HG02678 (cell line): ENCODE data around the gene NFATC1.

Experiments
- ATAC-seq: cut with Tn5 transposase; IDR thresholded peaks from one replicate; pipeline ENCODE4 v1.9.1; 2021; ENCODE audit warnings: mild to moderate bottlenecking, moderate library complexity; ENCODE audit not compliant: unreplicated experiment

Gene NFATC1

DNA sequence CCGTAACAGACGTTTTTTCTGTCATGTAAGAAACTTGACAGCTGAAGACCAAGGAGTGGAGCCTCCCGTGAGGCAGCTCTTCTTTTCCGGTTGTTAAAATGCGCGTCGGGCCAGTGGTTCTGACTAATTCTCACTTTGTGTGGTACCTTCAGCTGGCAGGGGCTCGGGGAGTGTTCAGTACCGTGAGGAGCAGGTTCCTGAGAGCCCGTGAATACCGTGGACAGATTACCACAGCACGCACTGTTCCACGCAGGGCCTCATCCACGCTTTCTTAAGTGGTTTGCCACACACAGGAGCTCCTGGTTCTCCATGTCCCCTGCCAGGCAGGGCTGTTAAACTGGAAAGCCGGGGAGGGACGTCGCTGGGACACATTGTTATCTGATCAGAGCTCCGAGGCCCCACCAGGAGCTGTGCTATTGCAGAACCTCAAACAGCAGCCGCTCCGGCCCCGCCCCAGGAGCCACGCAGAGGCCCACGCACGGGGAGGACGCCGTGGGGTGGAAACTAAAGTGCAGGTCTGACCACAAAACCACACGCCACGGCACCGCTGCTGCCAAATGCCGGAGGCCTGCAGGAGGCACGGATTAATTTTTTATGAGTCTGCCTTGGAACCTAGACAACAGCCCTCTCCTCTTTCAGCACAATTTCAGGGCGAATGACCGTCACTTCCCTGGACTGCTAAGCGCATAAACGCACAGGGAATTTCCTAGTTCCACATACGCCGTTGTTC lies 43.3 kb downstream of the NFATC1 start:
- ATAC-seq, result no peak

DNA sequence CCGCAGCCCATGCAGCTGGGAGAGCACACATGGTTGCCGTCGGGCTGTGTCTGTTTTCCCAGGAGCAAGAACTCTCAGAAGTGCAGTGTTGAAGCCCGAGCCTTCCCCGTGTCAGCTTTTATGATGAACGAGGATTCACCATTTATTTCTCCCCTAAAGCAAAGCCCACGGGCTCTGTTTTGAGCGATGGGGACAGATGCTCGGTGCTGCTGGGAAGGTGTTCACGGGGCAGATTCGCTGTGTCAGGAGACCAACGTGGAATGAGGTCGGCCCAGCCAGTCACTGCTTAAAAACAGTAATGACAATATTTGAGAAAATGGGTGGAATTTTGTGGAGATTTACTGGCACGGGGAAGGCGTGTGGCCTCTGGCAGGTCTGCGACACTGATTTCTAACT lies 43.9 kb downstream of the NFATC1 start:
- no peak for ATAC-seq

- ATAC-seq, result no peak
Observed at GRCh38 chr18:79440316-79441110, 44.8 kb downstream of the NFATC1 start.

GRCh38 chr18:79441420-79441819 lies 45.7 kb downstream of the NFATC1 start:
- no peak for ATAC-seq

DNA sequence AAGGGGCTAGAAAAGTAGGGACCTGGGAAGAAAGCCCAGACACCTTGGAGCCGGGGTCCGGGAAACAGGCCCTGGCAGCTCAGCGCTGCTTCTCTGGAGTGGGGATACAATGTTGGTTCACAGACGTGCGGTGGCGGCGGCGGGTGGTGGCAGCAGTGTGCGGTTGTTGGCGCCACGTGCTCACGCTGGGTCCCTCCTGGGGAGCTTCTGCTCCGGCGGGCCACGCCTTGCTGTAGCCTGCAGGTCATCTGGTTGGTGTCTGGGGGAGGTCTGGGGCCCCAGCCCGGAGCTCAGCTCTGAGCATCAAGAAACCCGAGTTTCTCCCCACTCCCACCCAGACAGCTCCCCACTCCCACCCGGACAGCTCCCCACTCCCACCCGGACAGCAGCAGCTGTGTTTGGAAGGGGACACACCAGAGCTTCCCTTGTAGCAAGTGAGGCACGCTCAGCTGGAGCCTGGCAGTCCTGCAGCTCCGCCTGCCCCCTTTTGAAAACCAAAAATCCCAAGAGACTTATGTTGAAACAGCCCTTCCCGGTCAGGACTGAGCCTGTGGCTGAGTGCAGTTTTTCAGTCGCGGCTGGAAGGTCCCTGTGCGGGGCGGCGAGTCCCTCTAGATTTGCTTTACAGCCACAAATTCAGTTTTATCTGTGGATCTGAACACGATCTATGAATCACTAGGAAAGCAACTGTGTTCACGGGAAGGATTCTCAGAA lies 46.9 kb downstream of the NFATC1 start:
- ATAC-seq, result no peak

DNA sequence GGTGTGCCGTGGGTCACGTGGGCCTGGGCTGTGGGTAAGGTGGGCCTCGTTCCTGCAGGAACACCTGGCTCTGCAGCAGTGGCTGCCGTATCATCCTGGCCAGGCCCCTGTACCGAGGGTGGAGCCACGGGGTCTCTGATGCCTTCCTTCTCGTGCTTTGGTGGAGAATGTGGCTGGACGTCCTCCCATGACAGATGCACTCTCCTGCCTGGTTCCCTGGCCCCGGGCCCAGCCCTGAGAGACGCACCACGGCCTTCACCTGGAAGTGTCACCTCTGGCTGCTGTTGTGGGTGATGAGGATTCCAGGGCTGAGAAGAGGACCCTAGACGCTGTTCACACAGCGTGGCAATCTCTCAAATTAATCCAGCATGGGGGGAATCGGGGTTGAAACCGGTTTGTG lies 49.5 kb downstream of the NFATC1 start:
- ATAC-seq, result no peak

- no peak for ATAC-seq
Observed at GRCh38 chr18:79445696-79446561, 50.2 kb downstream of the NFATC1 start.

- no peak for ATAC-seq
Observed at GRCh38 chr18:79446931-79447330, 51.2 kb downstream of the NFATC1 start.

DNA sequence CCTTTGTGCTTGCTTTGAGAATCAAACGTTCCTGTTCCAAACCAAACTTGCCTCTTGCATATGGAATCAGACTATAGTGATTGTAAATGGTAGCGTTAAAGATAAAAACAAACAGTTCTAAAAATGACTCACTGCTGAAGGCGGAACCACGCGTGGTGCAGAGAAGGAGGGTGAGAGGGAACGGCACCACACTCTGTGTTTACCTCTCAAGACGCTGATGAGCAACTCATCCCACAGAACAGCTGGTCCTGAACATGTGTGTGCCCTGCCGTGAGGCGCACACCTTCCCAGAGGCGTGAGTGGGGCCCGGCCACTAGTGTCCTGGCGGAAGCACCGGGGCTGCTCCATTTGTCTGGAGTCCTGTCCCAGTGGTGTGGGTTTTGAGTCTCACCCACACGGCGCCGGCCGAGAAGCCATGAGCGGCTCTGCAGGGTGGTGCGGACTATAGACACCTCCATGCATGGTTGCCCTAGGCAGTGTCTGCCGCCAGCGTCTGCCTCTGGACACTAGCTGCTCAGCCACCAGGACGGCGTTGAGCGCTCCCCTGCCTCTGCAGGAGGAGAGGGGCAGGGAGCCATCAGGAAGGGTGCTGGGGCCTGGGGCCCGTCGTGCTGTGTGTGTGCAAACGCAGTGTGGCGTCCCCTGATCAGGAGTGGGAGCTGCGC lies 52.1 kb downstream of the NFATC1 start:
- no peak for ATAC-seq

DNA sequence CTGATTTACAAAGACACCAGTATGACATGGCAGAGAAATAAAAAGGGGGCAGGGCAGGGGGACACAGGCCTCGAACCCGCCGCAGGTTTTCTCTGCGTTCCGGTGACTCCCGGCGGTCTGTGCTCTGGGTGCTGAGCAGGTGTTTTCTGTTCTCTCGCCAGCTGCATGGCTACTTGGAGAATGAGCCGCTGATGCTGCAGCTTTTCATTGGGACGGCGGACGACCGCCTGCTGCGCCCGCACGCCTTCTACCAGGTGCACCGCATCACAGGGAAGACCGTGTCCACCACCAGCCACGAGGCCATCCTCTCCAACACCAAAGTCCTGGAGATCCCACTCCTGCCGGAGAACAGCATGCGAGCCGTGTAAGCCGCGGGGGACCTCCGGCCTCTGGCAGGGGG lies 52.9 kb downstream of the NFATC1 start:
- no peak for ATAC-seq

DNA sequence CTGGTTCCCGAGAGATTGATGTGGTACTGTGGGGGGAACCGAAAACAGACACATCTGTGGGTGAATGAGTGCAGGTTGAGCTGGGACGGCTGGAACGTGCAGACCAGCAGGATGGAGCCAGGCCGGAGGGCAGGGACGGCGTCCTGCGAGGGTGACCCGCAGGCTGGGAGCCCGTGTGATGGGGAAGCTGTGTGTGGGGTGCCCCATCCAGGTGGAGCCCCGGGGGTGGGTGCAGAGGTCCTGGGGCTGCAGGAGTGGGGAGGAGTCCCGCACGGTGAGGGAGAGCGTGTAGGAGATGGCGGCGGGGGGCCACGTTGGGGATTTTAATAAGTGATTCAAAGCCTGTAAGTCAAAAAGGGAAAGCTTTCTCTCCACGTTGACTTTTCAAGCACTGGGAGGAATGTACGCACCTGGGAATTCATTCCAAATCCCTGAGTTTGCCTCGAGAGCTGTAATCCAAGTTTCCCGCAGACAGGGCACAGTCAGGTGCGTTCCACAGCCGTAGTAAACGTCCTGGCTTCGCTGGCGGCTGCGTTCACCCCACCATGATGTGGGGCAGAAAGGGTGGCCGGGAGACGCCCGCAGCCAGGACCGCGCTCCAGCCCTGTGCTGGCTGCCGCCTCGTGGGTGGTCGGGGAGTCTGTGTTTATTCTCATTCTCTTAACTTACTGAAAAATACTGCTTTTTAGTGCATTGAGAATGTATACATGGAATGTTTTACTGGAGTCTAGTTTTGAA lies 54.0 kb downstream of the NFATC1 start:
- no peak for ATAC-seq

DNA sequence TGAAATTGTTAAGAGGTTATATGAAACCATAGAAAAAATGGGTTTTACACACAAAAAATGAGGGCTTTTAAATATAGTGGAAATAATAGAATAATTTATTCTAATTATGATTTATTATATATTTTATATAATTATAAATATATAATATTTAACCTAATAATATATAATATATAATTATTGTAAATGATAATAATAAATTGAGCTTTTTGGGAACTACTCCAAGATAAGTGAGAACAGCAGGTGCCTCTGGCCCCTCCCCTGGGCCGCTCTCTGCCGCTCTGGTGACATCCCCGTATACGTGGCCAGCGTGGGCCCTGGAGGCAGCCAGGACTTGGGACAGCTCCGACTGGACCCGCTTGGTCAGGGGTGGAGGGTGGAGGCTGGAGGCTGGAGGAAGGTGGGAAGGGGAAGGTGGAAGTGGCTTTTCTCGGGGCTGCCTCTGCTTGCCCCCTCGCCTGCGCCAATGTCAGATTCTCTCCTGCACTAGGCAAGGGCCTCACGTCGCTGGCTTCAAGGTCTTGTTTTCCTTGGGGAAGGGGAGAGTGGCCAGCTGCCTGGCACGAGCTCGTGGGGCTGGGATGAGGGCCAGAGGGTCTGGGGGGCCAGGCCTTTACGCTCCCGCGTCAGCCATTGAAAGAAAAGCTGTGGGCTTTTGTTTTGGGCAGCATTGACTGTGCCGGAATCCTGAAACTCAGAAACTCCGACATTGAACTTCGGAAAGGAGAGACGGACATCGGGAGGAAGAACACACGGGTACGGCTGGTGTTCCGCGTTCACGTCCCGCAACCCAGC lies 54.8 kb downstream of the NFATC1 start:
- ATAC-seq, result no peak

GRCh38 chr18:79451237-79452125 lies 55.8 kb downstream of the NFATC1 start:
- no peak for ATAC-seq

DNA sequence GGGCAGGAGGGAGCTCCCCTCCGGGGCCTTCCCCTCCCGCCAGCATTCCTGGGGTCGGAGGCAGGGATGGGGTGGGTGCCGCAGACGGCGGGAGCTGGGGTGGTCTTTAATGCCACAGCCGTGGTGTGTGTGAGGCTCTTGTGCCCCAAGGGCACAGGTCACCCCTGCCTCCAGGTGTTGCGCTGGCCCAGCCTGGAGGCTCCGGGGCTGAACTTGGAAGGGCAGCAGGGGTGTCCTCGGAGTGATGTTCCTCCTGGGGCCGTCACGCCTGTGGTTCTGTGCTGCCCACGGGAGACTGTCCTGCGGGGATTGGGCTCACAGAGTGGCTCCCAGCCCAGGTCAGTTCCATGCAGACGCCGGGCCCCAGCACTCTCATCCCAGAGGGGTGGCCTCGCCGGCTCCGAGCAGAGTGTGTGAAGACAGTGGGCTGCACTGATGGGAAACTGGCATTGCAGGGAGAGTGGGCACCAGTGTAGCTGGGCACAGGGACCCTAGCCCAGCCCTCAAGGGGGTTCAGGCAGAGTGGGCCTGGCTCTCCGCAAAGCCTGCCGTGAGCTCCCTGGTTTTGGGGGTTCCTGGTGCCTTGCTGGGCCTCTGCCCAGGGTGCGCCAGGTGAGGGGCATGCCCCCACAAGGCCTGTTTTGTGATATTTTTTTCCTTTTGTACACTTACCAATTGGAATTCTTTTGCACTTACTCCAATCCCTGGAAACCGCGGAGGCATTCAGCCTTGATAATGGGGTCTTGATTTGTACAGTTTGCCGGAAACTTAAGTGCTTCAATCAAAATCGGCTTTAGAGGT lies 56.7 kb downstream of the NFATC1 start:
- ATAC-seq, result no peak

DNA sequence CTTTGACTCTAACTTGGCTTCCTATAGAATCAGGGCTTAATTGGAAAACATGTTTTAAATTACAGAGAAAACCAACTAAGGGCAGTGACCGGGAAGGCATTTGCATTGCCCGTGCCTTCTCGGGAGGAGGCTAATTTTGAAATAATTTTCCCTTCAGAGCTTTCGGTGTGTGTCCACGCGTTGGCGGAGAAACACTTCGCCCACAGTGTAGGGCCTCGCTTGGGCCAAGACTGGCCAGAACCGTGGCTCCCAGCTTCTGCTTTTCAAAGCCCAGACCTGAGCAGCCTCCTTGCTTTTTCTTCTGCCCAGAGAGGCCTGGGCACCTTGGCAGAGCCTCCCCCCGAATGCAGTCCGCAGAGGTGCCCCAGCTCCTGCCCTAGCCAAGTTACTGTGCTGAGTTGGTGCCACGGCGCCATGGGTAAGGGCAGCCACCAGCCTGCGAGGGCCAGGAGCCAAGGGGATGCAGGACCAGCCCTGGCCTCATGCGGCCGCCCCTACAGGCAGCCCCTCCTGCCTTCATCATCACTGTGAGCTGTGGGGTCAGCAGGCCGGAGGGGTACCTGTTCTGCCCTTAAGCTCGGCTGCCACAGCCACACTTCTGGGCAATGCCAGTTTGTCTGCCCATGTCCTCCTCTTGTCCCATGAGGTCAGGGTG lies 57.4 kb downstream of the NFATC1 start:
- no peak for ATAC-seq
